GM18505 (cell line): ENCODE data around the gene ANGPTL8.

Experiments used
- ATAC-seq: cut with Tn5 transposase; IDR thresholded peaks from one replicate; pipeline ENCODE4 v1.9.1; 2021; ENCODE audit not compliant: unreplicated experiment
- POLR2A ChIP-seq: IDR thresholded peaks from 4 replicates; pipeline ENCODE4 v1.6.1; 2011; ENCODE audit warnings: borderline replicate concordance; ENCODE audit not compliant: insufficient read depth, insufficient read length; ENCODE audit errors: extremely low read depth

Gene ANGPTL8

DNA sequence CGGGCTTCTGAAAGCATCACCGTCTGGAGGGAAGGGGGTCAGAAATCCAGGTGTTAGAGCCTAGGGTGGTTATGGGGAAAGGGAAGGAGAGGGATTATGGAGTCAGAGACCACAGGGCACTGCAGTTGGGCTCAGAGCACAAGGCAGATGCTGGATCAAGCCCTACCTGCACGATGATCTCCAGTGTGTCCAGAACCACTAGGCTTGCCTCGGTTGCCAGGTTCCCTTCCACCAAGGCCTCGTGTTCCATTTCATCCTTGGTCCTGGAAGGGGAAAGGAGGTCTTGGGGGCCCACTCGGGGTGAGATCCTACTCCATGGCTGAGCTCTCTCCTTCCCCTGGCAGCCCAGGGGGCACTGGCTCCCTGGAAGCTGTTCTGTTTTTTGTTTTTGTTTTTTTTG lies 25.0 kb upstream of the ANGPTL8 start:
- ATAC-seq = no peak
- no peak for TF ChIP-seq POLR2A

DNA sequence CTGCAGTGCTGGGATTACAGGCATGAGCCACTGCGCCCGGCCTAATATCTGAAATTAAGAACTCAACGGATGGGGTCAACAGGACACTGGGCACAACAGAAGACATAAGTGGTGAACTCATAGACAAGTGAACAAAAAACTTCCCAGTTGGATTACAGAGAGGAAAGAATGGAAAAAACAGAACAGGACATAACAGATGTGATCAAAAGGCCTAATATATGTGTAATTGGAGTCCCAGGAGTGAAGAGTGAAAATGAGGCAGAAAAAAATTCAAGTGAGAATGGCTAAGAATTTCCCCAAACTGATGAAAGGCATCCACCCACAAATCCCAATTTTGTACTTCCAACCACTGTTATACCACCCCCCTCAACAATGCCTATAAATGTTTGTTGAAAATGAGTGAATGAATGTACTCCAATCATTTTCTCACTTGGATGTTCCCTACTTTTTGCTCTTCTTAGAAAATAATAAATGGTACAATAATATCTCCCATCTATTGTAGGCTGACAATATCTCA lies 18.3 kb upstream of the ANGPTL8 start:
- ATAC-seq = no peak
- no peak for TF ChIP-seq POLR2A

DNA sequence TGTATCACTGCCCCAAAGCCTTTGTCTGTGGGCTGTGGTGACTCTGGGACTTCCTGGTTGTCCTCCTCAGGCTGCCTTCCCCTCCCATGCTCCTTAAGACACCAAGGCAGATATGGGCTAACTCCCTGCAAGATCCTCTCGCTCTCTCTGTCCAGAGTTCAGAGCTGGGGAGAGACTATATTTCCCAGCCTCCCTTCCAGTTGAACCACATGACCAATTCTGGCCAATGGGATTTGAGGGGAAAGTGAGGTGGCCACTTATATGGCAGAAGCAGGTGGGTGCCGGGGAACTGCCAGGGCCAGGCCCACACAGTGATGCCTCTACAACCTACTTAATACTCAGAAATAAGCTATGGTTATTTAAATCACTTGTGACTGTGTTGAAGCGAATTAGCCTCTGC lies 16.2 kb upstream of the ANGPTL8 start:
- TF ChIP-seq POLR2A = no peak
- no peak for ATAC-seq

DNA sequence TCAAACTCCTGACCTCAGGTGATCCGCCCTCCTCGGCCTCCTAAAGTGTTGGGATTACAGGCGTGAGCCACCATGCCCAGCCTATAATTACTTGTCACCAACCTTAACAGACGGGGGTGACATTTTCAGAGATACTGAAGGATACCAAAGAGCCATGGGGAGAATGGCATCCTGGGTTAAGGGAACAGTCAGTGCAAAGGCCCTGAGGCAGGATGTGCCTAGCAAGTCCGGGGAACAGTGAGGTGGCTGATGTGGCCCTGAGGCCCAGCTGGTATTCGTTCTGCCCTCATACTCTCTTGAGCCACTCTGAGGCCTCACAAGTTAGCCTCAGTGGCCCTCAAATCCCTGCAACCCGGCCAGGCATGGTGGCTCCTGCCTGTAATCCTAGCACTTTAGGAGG lies 15.0 kb upstream of the ANGPTL8 start:
- no peak for TF ChIP-seq POLR2A
- no peak for ATAC-seq

DNA sequence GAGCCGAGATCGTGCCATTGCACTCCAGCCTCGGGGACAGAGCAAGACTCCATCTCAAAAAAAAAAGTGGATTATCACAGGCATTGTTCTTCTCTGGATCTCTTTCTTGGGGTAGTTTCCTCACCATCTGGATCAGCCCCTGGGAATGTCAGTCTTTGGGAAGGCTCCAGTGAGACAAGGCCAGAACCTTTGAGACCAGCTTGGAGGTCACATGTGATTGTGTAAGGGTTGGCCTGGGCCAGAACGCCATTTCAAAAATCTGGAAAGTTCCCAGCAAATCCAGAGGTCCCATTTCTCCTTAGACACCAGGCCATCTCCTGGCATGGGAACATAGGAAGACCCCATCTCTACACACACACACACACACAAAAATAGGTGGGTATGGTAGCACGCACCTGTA lies 14.2 kb upstream of the ANGPTL8 start:
- ATAC-seq = no peak
- TF ChIP-seq POLR2A = no peak

DNA sequence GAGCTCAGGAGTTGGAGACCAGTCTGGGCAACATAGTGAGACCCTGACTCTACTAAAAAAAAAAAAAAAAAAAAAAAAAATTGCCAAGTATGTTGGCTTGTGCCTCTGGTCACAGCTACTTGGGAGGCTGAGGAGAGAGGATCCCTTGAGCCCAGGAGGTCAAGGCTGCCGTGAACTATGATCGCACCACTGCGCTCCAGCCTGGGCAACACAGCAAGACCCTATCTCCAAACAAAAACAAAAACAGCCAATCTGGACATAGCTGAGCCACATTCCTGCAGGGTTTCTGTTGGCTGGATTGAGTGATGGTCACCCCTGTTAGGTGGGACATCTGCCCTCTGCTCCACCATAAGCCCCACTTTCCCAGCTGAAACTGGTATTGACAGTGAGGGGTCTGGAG lies 13.6 kb upstream of the ANGPTL8 start:
- ATAC-seq = no peak
- no peak for TF ChIP-seq POLR2A

DNA sequence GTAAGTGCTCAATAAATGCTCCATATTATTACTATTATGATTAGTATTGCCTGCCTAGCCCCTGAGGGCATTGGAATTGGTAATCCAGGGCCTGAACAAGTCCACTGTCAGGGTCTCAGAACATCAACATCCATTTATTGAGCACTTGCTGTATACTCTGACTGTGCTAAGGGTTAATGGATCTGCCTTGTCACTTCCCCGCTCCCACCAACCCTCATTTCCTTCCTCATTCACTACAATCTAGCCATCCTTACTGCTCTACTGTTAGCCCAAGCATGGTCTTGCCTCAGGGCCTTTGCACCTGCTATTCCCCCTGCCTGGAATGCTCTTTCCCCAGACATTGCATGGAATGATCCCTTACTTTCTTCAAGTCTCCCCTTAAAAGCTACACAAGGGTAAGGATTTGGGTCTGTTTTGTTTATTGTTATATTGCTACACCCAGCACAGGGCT lies 12.7 kb upstream of the ANGPTL8 start:
- ATAC-seq = no peak
- no peak for TF ChIP-seq POLR2A

DNA sequence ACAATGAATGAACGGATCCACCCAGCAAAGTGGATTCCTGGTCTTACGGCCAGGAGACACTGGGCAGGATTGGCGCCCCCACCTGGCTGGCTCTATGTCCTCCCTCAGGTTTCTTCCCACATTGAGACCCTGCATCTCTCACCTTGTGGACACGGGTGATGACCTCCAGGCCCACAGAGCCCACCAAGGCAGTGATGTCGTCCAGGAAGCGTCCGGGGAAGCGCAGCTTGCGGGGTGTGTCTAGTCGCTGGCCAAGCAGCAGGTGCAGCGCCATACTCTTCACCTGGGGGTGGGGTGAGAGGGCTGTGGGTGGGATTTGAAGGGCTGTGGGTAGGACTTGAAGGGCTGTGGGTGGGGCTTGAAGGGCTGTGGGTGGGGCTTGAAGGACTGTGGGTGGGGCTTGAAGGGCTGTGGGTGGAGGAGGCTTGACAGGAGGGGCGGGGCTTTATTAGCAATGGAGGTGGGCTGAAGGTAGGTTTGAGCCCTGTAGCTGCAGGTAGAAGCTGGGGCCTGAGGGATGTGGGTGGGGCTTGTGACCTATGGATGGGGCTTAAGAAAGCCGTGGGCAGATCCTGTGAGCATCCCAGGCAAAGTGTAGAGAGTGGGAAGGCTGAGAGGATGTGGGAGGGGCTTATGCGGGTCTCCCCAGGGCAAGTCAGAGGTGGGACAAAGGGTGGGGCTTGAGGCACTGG lies 12.1 kb upstream of the ANGPTL8 start:
- no peak for TF ChIP-seq POLR2A
- no peak for ATAC-seq

DNA sequence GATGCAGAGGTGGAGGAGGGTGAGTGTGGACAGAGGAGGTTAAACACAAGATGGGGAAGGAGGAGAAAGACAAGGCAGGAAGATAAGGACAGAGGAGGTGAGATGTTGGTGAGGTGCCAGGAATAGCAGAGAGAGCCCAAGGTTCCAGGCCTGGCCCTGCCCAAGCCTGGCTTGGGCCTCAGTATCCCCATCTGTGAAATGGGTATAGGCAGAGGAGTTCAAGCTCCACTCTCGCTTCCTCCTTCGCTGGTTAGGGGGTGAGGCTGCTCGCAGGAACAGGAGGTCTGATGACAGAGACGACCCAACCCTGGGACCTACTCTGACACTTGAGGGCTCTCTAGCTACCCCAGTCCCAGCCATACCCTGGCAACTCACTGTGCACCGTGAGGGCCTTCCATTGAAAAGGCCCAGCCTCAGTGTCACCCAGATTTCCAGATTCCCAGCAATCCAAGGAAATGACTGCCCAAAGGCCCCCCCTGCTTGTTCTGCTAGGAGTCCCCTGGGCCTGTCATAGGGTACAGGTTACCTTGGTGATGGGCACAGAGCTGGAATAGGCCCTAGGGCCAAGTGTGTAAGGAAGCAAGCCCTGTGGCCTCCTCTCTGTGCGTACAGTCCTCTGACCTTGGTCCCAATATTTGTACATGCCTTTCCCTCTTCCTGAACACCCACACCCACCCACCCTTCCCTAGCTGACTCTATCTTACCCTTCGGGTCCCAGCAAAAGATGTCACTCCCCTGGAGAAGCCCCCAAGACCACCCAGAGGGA lies 8.6 kb upstream of the ANGPTL8 start:
- no peak for ATAC-seq
- no peak for TF ChIP-seq POLR2A

DNA sequence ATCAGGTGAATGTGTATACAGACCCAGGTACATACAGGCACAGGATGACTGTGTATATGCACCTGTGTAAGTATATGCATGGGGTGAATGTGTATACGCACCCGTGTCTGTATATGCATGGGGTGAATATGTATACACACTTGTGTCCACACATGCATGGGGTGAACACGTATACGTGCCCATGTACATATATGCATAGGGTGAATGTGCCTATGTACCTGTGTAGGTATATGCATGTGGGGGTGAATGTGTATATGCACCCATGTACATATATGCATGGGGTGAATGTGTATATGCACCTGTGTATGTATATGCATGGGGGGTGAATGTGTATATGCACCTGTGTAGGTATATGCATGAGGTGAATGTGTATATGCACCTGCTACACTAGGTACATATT lies 6.9 kb upstream of the ANGPTL8 start:
- ATAC-seq = no peak
- no peak for TF ChIP-seq POLR2A

DNA sequence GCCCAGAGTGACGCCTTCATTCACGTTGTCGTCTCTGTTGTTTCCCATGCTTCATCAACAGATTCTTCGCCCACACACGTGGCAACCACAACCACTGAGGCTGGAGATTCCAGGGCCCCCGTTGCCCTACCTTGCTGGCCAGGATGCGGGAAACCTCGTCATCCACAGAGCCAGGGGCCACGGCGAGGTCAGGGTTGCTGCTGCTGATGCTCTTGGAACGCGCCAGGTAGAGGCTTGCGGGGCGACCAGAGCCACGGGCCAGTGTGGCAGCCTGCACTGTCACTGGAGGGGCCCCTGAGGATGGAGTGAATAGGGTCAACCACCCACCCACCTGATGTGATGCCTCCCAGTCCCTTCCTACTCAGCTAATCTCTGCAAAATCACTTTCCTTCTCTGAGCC lies 6.3 kb upstream of the ANGPTL8 start:
- TF ChIP-seq POLR2A = no peak
- ATAC-seq = no peak

DNA sequence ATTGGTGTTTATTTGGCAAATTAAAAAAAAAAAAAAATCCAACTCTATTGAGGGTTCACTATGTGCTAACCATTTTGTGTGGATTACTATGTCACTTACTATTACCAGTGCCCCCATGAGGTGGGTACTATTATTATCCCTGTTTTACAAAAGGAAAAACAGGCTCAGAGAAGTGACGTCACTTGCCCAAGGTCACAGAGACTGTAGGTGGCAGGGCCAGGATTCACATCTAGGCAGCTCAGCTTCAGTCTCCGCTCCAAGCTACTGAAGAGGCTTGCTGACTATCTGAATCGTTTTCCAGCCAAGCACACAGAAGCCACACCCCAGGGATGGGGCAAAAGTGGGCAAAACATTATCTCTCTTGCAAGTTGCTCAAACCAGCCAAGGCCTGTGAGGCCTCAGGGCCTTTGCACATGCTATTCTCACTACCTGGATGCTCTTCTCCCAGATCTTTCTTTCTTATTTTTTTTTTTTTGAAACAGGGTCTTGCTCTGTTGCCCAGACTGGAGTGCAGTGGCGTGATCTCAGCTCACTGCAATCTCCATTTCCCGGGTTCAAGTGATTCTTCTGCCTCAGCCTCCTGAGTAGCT lies 4.8 kb upstream of the ANGPTL8 start:
- ATAC-seq = no peak
- TF ChIP-seq POLR2A = no peak

DNA sequence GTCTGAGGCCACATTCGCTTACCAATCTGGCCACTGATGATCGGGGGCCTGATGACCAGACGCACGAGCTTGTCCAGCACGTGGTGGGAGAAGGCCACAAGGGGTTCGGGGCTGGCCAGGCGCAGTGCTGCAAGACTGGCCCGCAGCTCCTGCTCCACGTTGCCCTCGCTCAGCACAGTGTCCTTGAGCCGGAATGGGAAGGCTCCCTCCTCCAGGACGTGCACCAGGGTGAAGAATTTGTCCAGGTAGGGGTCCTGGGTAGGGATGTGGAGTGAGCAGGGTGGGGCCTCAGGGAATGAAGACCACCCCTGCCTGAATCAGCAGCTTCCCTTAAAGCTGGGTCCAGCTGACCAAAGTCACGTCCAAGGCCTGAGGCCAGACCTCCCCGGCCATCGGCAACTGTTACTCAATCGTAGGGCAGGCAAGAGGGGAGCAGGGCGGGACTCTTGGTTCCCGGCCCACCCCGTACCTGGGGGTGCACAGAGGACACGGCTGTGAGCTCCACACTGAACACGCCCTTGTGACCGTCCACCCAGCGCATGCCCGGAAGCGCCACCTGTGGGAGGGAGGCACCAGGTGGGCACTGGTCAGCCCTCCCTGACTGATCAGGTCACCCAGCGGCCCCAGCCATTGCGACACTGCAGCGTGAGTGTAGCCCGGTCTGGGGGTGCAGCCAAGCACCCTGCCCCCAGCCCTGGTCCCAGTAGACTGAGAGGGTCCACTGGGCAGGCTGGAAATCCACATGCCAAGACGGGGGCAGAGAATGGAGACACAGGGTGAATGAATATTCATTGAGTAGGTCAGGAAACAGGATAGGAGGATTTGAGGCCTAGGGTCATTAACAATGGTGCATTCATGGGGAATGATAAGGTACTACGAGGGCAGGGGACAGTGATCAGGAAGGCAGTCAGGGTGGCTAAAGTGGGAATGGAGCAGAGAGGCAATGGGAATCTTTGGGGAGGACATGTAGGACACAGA lies 2.8 kb upstream of the ANGPTL8 start:
- ATAC-seq = no peak
- TF ChIP-seq POLR2A = no peak
